HG03159 (cell line): ENCODE results near the gene KDF1.

ENCODE experiments used
- ATAC-seq: cut with Tn5 transposase; IDR thresholded peaks from one replicate; pipeline ENCODE4 v1.9.1; 2021; ENCODE audit warnings: mild to moderate bottlenecking, moderate library complexity; ENCODE audit not compliant: unreplicated experiment

Gene KDF1

GRCh38 chr1:26921540-26922430 is 38.5 kb downstream of the KDF1 start, which contains the start of gene NUDC:
NUDC (plus strand) TSS chr1:26921743; CDS start chr1:26921849, 106 bp downstream.
- peak; percentile 96 for ATAC-seq

- no peak for ATAC-seq
Measured at GRCh38 chr1:26921126-26921539, 39.1 kb downstream of the KDF1 start.

GRCh38 chr1:26915204-26915842 is 44.9 kb downstream of the KDF1 start:
- ATAC-seq = no peak

- ATAC-seq = no peak
Measured at GRCh38 chr1:26913754-26914619, 46.3 kb downstream of the KDF1 start, which contains the start of gene NR0B2. NR0B2 (minus strand) TSS chr1:26913975; CDS start chr1:26913940, 35 bp downstream.

- no peak for ATAC-seq
Measured at GRCh38 chr1:26913389-26913753, 46.9 kb downstream of the KDF1 start.

- ATAC-seq = no peak
Measured at GRCh38 chr1:26912147-26912490, 48.1 kb downstream of the KDF1 start.

GRCh38 chr1:26911399-26912146 is 48.7 kb downstream of the KDF1 start:
- no peak for ATAC-seq

GRCh38 chr1:26910343-26911160 is 49.7 kb downstream of the KDF1 start:
- no peak for ATAC-seq

GRCh38 chr1:26909951-26910342 is 50.3 kb downstream of the KDF1 start:
- ATAC-seq = no peak

- no peak for ATAC-seq
Measured at GRCh38 chr1:26907071-26907917, 53.0 kb downstream of the KDF1 start.

- ATAC-seq = no peak
Measured at GRCh38 chr1:26900815-26901511, 59.3 kb downstream of the KDF1 start.

- peak; percentile 78 for ATAC-seq
Measured at GRCh38 chr1:26900001-26900814, 60.1 kb downstream of the KDF1 start, which contains the start of gene GPATCH3. GPATCH3 (minus strand) TSS chr1:26900467; CDS start chr1:26900442, 25 bp downstream.
